ENCODE measurements around the gene GATD1.

DNA sequence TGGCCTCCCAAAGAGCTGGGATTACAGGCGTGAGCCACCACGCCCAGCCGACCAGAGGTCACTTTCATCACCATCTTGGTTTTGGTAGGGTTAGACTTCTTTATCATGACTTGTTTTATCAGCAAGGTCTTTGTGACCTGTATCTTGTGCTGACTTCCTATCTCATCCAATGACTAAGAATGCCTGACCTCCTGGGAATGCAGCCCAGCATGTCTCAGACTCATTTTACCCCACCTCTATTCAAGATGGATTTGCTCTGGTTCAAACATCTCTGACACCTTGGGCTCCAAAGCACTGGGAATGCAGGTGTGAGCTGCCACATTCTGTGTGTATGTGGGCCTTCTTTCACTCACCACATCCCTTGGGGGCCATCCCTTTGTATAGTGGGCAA lies 35.1 kb downstream of the GATD1 start:
- TF ChIP-seq, protein P1, sequence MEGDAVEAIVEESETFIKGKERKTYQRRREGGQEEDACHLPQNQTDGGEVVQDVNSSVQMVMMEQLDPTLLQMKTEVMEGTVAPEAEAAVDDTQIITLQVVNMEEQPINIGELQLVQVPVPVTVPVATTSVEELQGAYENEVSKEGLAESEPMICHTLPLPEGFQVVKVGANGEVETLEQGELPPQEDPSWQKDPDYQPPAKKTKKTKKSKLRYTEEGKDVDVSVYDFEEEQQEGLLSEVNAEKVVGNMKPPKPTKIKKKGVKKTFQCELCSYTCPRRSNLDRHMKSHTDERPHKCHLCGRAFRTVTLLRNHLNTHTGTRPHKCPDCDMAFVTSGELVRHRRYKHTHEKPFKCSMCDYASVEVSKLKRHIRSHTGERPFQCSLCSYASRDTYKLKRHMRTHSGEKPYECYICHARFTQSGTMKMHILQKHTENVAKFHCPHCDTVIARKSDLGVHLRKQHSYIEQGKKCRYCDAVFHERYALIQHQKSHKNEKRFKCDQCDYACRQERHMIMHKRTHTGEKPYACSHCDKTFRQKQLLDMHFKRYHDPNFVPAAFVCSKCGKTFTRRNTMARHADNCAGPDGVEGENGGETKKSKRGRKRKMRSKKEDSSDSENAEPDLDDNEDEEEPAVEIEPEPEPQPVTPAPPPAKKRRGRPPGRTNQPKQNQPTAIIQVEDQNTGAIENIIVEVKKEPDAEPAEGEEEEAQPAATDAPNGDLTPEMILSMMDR (IDR thresholded peaks at IDR 0.05): no peak
- no peak for TF ChIP-seq POLR2A (IDR thresholded peaks at IDR 0.05)

Measured in Peyer's patch (tissue), 4 donors.